Tibial nerve (tissue), 4 donors: ENCODE measurements around the gene SIPA1L2. TPM values are rescaled to one million over a fixed set of nuclear protein-coding genes. Genes with fewer than 3 reads are reported as not detected.
"Not testable (repeated sequence)": the region's sequence is repeated elsewhere in the genome, so short reads cannot be mapped to it uniquely, and the experiment has no call there.

Experiments used
- DNase-seq, 2 donors: peaks; one replicate each; pipeline ENCODE4 v3.0.0-alpha.2; 2019; ENCODE audit warnings: low spot score in 2 of 2
- H3K27ac ChIP-seq, 4 donors: fragments of 200-600 bp; sonication (generic) in 3 of 4; one replicate each; pipeline ENCODE4 v1.5.1; 2017 to 2019; ENCODE audit warnings: mild to moderate bottlenecking in 1 of 4
- H3K27me3 ChIP-seq, 2 donors: fragments of 200-600 bp; sonication (generic) in 1 of 2; one replicate each; pipeline versions ENCODE4 v1.5.1 to v1.6.0; 2017 to 2019
- H3K36me3 ChIP-seq, 3 donors: fragments of 200-600 bp; sonication (generic); one replicate each; pipeline ENCODE4 v1.5.1; 2018 to 2019
- H3K4me1 ChIP-seq, 4 donors: fragments of 200-600 bp; sonication (generic) in 3 of 4; one replicate each; pipeline ENCODE4 v1.5.1; 2017 to 2019
- H3K4me3 ChIP-seq, 4 donors: fragments of 200-600 bp; sonication (generic) in 3 of 4; one replicate each; pipeline ENCODE4 v1.5.1; 2017 to 2019; ENCODE audit warnings: mild to moderate bottlenecking in 1 of 4, moderate library complexity in 1 of 4
- H3K9me3 ChIP-seq, 4 donors: fragments of 200-600 bp; sonication (generic) in 3 of 4; one replicate each; pipeline ENCODE4 v1.5.1; 2017 to 2019
- EP300 ChIP-seq, 2 donors: sonication (generic); formaldehyde crosslinking; IDR thresholded peaks; one replicate each; pipeline ENCODE4 v1.6.1; 2017; ENCODE audit warnings: antibody characterized with exemption in 2 of 2, mild to moderate bottlenecking in 1 of 2
- POLR2A ChIP-seq, 2 donors: fragments of 450-650 bp; IDR thresholded peaks; one replicate each; pipeline ENCODE4 v1.6.1; 2017; ENCODE audit warnings: antibody characterized with exemption in 2 of 2, mild to moderate bottlenecking in 2 of 2, moderate library complexity in 2 of 2
- WGBS, 2 donors: methylation state at CpG; one replicate each; pipeline ENCODE4 v1.1.5; 2018; 5-methylcytosine and 5-hydroxymethylcytosine counted together
- total RNA-seq, 4 donors: library from RNA; depleted of rRNA; stranded (reverse); fragments of >200 nt; gene quantifications; one replicate each; pipeline ENCODE4 v1.1.0, GENCODE V29; 2016
- TF ChIP-seq, protein P1 (sequence below), 5 experiments: fragments of 200-600 bp in 3 of 5; fragments of 450-650 bp in 2 of 5; sonication (generic) in 3 of 5; IDR thresholded peaks; one replicate each; pipeline ENCODE4 v1.5.1; 2016 to 2019; ENCODE audit warnings: antibody characterized with exemption in 5 of 5, mild to moderate bottlenecking in 3 of 5, moderate library complexity in 2 of 5

Gene SIPA1L2
- total RNA-seq, 4 donors from 2014 or later, result 29.8 to 56.4 (median 40.7) TPM

DNA sequence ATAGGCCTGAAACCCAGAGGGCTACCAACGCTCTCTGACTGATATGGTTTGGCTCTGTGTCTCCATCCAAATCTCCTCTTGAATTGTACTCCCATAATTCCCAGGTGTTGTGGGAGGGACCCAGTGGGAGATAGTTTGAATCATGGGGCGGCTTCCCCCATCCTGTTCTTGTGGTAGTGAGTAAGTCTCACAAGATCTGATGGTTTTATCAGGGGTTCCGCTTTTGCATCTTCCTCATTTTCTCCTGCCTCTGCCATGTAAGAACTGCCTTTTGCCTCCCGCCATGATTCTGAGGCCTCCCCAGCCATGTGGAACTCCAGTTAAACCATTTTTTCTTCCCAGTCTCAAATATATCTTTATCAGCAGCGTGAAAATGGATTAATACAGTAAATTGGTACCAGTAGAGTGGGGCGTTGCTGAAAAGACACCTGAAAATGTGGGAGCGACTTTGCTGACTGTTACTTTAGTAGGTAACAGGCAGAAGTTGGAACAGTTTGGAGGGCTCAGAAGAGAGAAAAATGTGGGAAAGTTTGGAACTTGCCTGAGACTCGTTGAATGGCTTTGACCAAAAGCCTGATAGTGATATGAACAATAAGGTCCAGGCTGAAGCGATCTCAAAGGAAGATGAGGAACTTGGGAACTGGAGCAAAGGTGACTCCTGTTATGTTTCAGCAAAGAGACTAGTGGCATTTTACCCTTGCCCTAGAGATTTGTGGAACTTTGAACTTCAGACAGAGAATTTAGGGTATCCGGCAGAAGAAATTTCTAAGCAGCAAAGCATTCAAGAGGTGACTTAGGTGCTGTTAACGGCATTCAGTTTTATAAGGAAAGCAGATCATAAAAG, 18.8 kb downstream of the SIPA1L2 start:
- not testable (repeated sequence) for DNase-seq, H3K9me3 ChIP-seq, H3K4me3 ChIP-seq, H3K27me3 ChIP-seq, H3K36me3 ChIP-seq
- peak; percentile 16 to 19 for TF ChIP-seq EP300 (IDR thresholded peaks at IDR 0.05)
- H3K27ac ChIP-seq, result peak overlapping the region in 2 of 4 donors; percentile 18 to 33
- WGBS, 2 donors, result 82 to 85% methylated on average over 11 of the region's 11 CpGs
- H3K4me1 ChIP-seq, result peaks cover 0 to 29% (median 15%) of the 10 kb centered on the region in 4 donors

DNA sequence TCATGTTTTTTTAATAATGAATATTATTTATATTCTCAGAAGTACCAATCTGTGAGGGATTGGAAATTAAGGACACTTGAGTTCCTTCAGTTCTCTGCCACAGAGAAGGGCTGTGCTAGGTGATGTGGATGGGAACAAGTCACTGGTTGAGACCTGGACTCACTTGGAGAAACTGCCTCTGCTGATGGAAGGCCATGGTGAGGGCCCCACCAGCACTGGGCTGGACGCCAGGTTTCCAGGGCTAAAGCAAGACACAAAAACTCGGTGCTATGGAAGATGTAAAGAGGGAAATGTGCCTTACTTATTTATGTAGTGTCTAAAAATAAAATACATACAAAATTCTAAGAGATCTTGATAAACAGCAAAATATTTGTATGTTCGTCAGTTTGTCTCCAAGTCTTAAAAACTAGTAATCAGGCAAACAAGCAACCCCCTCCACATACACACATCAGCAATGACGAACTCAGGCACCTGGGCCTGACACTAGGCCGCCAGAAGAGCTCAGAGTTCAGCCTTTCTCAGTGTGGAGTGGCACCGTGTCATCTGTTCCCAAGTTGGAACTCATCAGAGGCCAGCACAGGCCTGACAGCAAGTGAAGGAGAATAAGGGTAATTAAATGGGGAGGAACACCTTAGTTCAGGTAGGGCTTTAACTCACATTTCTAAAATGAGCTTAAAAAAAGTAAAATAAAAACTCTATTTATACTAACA, 19.6 kb downstream of the SIPA1L2 start:
- Histone ChIP-seq H3K4me3 (no peak overlapping the region), H3K27me3 (no peaks in the 10 kb centered on the region), H3K36me3 (no peaks in the 10 kb centered on the region), H3K27ac (peak overlapping the region in 1 of 4 donors; percentile 18), H3K9me3 (no peaks in the 10 kb centered on the region), H3K4me1 (peaks cover 0 to 23% (median 15%) of the 10 kb centered on the region in 4 donors)
- 73 to 74% methylated on average over 6 of the region's 6 CpGs for WGBS, 2 donors
- DNase-seq, result no peak
- TF ChIP-seq, protein P1, sequence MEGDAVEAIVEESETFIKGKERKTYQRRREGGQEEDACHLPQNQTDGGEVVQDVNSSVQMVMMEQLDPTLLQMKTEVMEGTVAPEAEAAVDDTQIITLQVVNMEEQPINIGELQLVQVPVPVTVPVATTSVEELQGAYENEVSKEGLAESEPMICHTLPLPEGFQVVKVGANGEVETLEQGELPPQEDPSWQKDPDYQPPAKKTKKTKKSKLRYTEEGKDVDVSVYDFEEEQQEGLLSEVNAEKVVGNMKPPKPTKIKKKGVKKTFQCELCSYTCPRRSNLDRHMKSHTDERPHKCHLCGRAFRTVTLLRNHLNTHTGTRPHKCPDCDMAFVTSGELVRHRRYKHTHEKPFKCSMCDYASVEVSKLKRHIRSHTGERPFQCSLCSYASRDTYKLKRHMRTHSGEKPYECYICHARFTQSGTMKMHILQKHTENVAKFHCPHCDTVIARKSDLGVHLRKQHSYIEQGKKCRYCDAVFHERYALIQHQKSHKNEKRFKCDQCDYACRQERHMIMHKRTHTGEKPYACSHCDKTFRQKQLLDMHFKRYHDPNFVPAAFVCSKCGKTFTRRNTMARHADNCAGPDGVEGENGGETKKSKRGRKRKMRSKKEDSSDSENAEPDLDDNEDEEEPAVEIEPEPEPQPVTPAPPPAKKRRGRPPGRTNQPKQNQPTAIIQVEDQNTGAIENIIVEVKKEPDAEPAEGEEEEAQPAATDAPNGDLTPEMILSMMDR (IDR thresholded peaks at IDR 0.05), result no peak
- no peak for TF ChIP-seq EP300 (IDR thresholded peaks at IDR 0.05)
- TF ChIP-seq POLR2A (IDR thresholded peaks at IDR 0.05), result no peak

DNA sequence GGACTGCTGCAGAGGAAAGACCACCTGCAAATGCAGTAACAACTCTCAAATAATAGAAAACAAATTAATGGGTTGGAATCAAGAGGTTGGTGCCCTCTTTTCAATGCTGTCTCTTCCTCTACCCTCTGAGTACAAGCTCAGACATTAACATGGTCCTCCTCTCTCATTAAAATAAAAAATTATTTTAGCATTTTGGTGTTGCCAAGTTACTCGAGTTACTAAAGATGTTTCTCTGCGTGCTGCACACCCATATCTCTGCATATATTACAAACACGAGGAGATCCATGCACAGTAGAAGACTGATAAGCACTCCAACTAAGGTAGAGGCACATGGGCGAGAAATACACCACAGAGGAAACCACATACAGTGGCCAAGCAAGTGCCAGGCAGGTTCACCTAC, 21.5 kb downstream of the SIPA1L2 start:
- H3K36me3 ChIP-seq, result no peaks in the 10 kb centered on the region
- DNase-seq, result no peak
- H3K27ac ChIP-seq, result no peak overlapping the region
- peaks cover 0 to 10% (median 3%) of the 10 kb centered on the region in 4 donors for H3K4me1 ChIP-seq
- TF ChIP-seq POLR2A (IDR thresholded peaks at IDR 0.05) (no peak), EP300 (IDR thresholded peaks at IDR 0.05) (no peak)
- TF ChIP-seq, protein P1 (IDR thresholded peaks at IDR 0.05), result no peak
- 88 to 91% methylated on average over 4 of the region's 4 CpGs for WGBS, 2 donors
- H3K4me3 ChIP-seq, result no peak overlapping the region
- no peaks in the 10 kb centered on the region for H3K27me3 ChIP-seq
- H3K9me3 ChIP-seq, result no peaks in the 10 kb centered on the region

DNA sequence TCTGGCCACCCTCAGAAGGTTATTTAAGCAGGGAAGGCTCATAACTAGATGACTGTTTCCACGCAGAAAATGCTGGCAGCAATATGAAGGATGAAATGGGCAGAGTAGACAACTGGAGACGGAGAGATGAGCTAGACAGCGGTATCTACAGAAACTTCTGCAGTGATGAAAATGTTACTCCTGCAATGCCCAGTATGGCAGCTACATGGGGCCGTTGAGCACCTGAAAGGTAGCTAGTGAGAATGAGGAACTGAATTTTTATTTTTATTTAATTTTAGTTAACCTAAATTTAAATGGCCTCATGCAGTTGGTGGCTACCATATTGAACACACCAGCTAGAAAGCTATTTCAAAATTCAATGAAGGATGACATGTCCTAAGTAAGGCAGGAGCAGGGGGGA, 27.3 kb downstream of the SIPA1L2 start:
- Histone ChIP-seq H3K9me3 (no peaks in the 10 kb centered on the region), H3K27me3 (no peaks in the 10 kb centered on the region), H3K4me3 (no peak overlapping the region), H3K27ac (no peak overlapping the region), H3K36me3 (no peaks in the 10 kb centered on the region), H3K4me1 (peaks cover 0 to 18% (median 3%) of the 10 kb centered on the region in 4 donors)
- WGBS, 2 donors, result 95 to 97% methylated on average over 4 of the region's 4 CpGs
- TF ChIP-seq, protein P1 (IDR thresholded peaks at IDR 0.05), result no peak
- TF ChIP-seq EP300 (IDR thresholded peaks at IDR 0.05), result no peak
- no peak for TF ChIP-seq POLR2A (IDR thresholded peaks at IDR 0.05)
- DNase-seq, result no peak

DNA sequence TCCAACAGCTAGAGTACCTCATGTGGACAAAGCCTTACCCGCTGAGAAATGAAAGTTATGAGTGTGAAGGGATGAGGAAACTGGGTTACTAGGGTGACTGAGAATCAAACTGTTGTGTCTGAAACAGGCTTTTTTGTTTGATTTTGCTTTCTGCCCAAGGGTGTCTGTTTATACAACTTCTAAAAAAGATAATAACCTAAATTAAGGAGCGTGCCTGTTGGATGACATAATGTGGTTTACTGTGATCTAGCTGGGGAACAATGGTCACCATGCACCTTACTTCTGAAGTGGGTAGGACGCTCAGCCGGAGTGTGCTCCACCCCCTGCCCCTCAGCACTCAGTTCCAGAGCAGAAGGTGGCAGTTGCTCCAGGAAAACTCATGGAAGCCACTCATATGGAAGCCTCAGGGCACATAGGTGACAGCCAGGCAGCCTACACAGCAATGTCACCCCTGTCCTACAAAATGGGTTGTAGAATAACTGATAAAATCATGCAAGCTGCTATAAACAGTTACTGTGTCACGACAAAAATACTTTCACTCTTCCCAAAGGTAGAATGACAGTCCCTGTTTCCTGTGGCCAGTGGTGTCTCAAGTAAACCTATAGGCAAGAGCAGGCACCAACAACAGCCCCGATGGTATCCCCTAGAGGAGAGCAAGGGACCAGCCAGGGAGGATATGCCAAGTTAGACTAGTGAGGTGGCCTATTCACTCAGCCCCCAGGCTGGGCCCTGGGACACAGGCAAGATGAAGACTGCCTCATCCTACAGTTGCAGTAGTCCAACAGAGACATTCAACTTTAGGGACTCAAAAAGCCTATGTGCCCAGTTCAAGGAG, 29.3 kb downstream of the SIPA1L2 start:
- 57 to 61% methylated on average over 6 of the region's 6 CpGs for WGBS, 2 donors
- TF ChIP-seq, protein P1 (IDR thresholded peaks at IDR 0.05), result no peak
- TF ChIP-seq POLR2A (IDR thresholded peaks at IDR 0.05) (no peak), EP300 (IDR thresholded peaks at IDR 0.05) (no peak)
- no peaks in the 10 kb centered on the region for H3K36me3 ChIP-seq
- DNase-seq, result no peak
- peak overlapping the region in 2 of 4 donors; percentile 44 to 65 for H3K27ac ChIP-seq
- no peak overlapping the region for H3K4me3 ChIP-seq
- H3K4me1 ChIP-seq, result peaks cover 0 to 33% (median 5%) of the 10 kb centered on the region in 4 donors
- H3K9me3 ChIP-seq, result no peaks in the 10 kb centered on the region
- no peaks in the 10 kb centered on the region for H3K27me3 ChIP-seq
